Stimulated activated memory B cell treated with anti-CD40 and anti-IgM and Interleukin-4, amounts not matched to agents 10 μg/mL and 1 μg/mL and 100 μg/mL, for 72 hours (primary cell): ENCODE results near the gene NPM1.

Experiments used
- ATAC-seq: fragments of 150-1000 bp; cut with Tn5 transposase; 2 replicates; pipeline ENCODE4 v1.10.0; 2021
- H3K27ac Mint-ChIP-seq: one replicate; pipeline ENCODE4 v1.8.0; 2022; ENCODE audit warnings: mild to moderate bottlenecking, mixed read lengths
- H3K27me3 Mint-ChIP-seq: one replicate; pipeline ENCODE4 v1.8.0; 2022; ENCODE audit warnings: mixed read lengths
- H3K36me3 Mint-ChIP-seq: one replicate; pipeline ENCODE4 v1.8.0; 2022; ENCODE audit warnings: mixed read lengths
- H3K4me1 Mint-ChIP-seq: one replicate; pipeline ENCODE4 v1.8.0; 2022; ENCODE audit warnings: mixed read lengths
- H3K4me3 Mint-ChIP-seq: one replicate; pipeline ENCODE4 v1.8.0; 2022; ENCODE audit warnings: mild to moderate bottlenecking, moderate library complexity, mixed read lengths
- H3K9me3 Mint-ChIP-seq: one replicate; pipeline ENCODE4 v1.8.0; 2022; ENCODE audit warnings: mixed read lengths

The NPM1 gene

DNA sequence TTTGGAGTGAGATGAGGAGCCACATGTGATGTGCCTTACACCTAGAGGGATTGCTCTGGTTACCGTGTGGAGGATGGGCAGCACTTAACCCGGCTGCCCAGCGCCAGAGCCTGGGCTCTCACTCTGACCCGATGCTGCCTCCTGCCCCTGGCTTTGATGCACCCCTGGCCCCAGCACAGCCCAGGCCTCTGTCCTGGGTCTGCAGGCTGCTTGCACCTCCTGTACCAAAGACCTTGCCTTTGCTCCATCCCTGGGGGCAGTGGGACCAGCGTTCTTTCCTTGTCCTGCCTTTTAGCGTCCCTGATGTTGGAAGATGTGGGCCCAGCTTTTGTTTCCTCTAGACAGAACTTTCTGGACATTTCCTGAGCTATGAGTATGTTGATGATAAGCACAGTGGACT is 72.2 kb downstream of the NPM1 start:
- peaks cover 50% of the 10 kb centered on the region for H3K27me3 Mint-ChIP-seq
- no peaks in the 10 kb centered on the region for H3K9me3 Mint-ChIP-seq

More for the DNA sequence above, 72.2 kb downstream of the NPM1 start:
- Mint-ChIP-seq H3K4me3 (no peak overlapping the region), H3K36me3 (no peaks in the 10 kb centered on the region), H3K27ac (no peak overlapping the region), H3K4me1 (no peaks in the 10 kb centered on the region)
- ATAC-seq, result no peak
